HG02938 (cell line): ENCODE results near the gene SIRT3.

Experiments used
- ATAC-seq: cut with Tn5 transposase; IDR thresholded peaks from one replicate; pipeline ENCODE4 v1.9.1; 2021; ENCODE audit warnings: mild to moderate bottlenecking, moderate library complexity; ENCODE audit not compliant: unreplicated experiment

The SIRT3 gene

GRCh38 chr11:271319-271715 lies 35.2 kb upstream of the SIRT3 start:
- no peak for ATAC-seq

- no peak for ATAC-seq
Observed at GRCh38 chr11:270451-271318, 34.5 kb upstream of the SIRT3 start.

GRCh38 chr11:269146-269890 lies 33.2 kb upstream of the SIRT3 start:
- ATAC-seq, result peak; percentile 77

- peak; percentile 37 for ATAC-seq
Observed at GRCh38 chr11:268716-269145, 32.6 kb upstream of the SIRT3 start.

- ATAC-seq, result no peak
Observed at GRCh38 chr11:267491-267994, 31.4 kb upstream of the SIRT3 start.

- no peak for ATAC-seq
Observed at GRCh38 chr11:266676-267439, 30.7 kb upstream of the SIRT3 start.

GRCh38 chr11:261624-262023 lies 25.5 kb upstream of the SIRT3 start:
- ATAC-seq, result no peak

- no peak for ATAC-seq
Observed at GRCh38 chr11:259413-259812, 23.3 kb upstream of the SIRT3 start.

GRCh38 chr11:257766-258493 lies 21.8 kb upstream of the SIRT3 start:
- no peak for ATAC-seq

- ATAC-seq, result no peak
Observed at GRCh38 chr11:256952-257737, 21.0 kb upstream of the SIRT3 start.

GRCh38 chr11:255816-256215 lies 19.7 kb upstream of the SIRT3 start:
- no peak for ATAC-seq

- no peak for ATAC-seq
Observed at GRCh38 chr11:255176-255575, 19.0 kb upstream of the SIRT3 start.

- no peak for ATAC-seq
Observed at GRCh38 chr11:253886-254270, 17.7 kb upstream of the SIRT3 start.

- ATAC-seq, result no peak
Observed at GRCh38 chr11:253160-253885, 17.2 kb upstream of the SIRT3 start.

GRCh38 chr11:252666-253065 lies 16.5 kb upstream of the SIRT3 start:
- ATAC-seq, result no peak

GRCh38 chr11:251550-251949 lies 15.4 kb upstream of the SIRT3 start:
- no peak for ATAC-seq

GRCh38 chr11:250740-251299 lies 14.7 kb upstream of the SIRT3 start:
- ATAC-seq, result no peak

- no peak for ATAC-seq
Observed at GRCh38 chr11:250274-250673, 14.1 kb upstream of the SIRT3 start.

GRCh38 chr11:249062-249461 lies 12.9 kb upstream of the SIRT3 start:
- ATAC-seq, result no peak
